HepG2 (cell line): ENCODE data around the gene MED20. TPM values are rescaled to one million over a fixed set of nuclear protein-coding genes. Genes with fewer than 3 reads are reported as not detected.

Experiments used
- ATAC-seq: fragments of 200-7000 bp; cut with Tn5 transposase; 3 replicates; pipeline ENCODE4 v1.9.1; 2020; ENCODE audit warnings: mild to moderate bottlenecking, moderate library complexity
- BruUV-seq: library from RNA; stranded (reverse); fragments of 400-500 nt; replicated peaks from 2 replicates; lab custom pipeline; 2021; lab: Mats Ljungman, UMichigan
- CTCF ChIA-PET: fragments of 300-600 bp; formaldehyde crosslinking; extraction: SDS; loops from one replicate; lab custom pipeline; 2021; ENCODE audit warnings: low total read pairs, inconsistent platforms, low intra/inter-chr PET ratio; lab: Yijun Ruan, JAX
- POLR2A ChIA-PET: fragments of 350-600 bp; sonication (Branson Sonifier 250); formaldehyde crosslinking; loops from one replicate; lab custom pipeline; 2020; ENCODE audit warnings: antibody characterized with exemption, inconsistent platforms; lab: Yijun Ruan, JAX
- DNase-seq: peaks from one replicate; pipeline ENCODE4 v3.0.0-alpha.2; 2015; ENCODE audit warnings: low spot score
- FAIRE-seq: peaks from 3 replicates; lab custom pipeline; 2011; peaks lifted over from hg19 to GRCh38; lab: Jason Lieb, UNC
- H2AFZ ChIP-seq: one replicate; pipeline ENCODE4 v1.6.1; 2011; ENCODE audit warnings: low read length, inconsistent platforms
- H3K27ac ChIP-seq: fragments of 300-600 bp; 3 replicates; pipeline ENCODE4 v1.8.0; 2011; ENCODE audit warnings: mixed run types, mild to moderate bottlenecking, mixed read lengths, low read length, inconsistent platforms; ENCODE audit not compliant: insufficient read depth; ENCODE audit errors: extremely low read length
- H3K27me3 ChIP-seq, 2 experiments: fragments of 200-600 bp in 1 of 2; 2 replicates in 1 of 2; 3 replicates in 1 of 2; pipeline versions ENCODE4 v1.6.0 to v1.8.0; 2011; ENCODE audit warnings: low read length in 2 of 2, mild to moderate bottlenecking in 2 of 2, moderate library complexity in 2 of 2, inconsistent platforms in 1 of 2; ENCODE audit not compliant: insufficient read depth in 2 of 2, control insufficient read depth in 1 of 2
- H3K36me3 ChIP-seq, 2 experiments: fragments of 200-600 bp in 1 of 2; replicated peaks in 1 of 2; 2 replicates in 1 of 2; 3 replicates in 1 of 2; pipeline versions ENCODE4 v1.5.1 to v1.8.0; 2011; ENCODE audit warnings: low read length in 2 of 2, inconsistent platforms in 1 of 2; ENCODE audit not compliant: insufficient read depth in 2 of 2, control insufficient read depth in 1 of 2
- H3K4me1 ChIP-seq: 2 replicates; pipeline ENCODE4 v1.5.1; 2012; ENCODE audit warnings: low read length, inconsistent platforms; ENCODE audit not compliant: insufficient read depth
- H3K4me2 ChIP-seq: 2 replicates; pipeline ENCODE4 v1.6.0; 2011; ENCODE audit warnings: low read depth, low read length, inconsistent platforms
- H3K4me3 ChIP-seq, 3 experiments: fragments of 200-600 bp in 1 of 3; sonication (generic), shearing (Covaris generic) in 1 of 3; replicated peaks in 1 of 3; 2 replicates each; pipeline ENCODE4 v1.5.1; 2011 to 2016; ENCODE audit warnings: low read length in 3 of 3, inconsistent platforms in 2 of 3, low read depth in 2 of 3, mild to moderate bottlenecking in 2 of 3, control low read depth in 1 of 3, mixed read lengths in 1 of 3; ENCODE audit not compliant: insufficient read depth in 1 of 3
- H3K79me2 ChIP-seq: one replicate; pipeline ENCODE4 v1.6.1; 2011; ENCODE audit warnings: low read length, inconsistent platforms; ENCODE audit not compliant: insufficient read depth
- H3K9ac ChIP-seq: 2 replicates; pipeline ENCODE4 v1.6.0; 2011; ENCODE audit warnings: mild to moderate bottlenecking, low read depth, low read length, inconsistent platforms; ENCODE audit not compliant: insufficient read depth
- H3K9me3 ChIP-seq: 2 replicates; pipeline ENCODE4 v1.5.1; 2012; ENCODE audit warnings: mild to moderate bottlenecking, low read length
- H4K20me1 ChIP-seq: 2 replicates; pipeline ENCODE4 v1.6.0; 2011; ENCODE audit warnings: inconsistent platforms, mild to moderate bottlenecking, low read length, moderate library complexity; ENCODE audit not compliant: insufficient read depth
- CEBPB ChIP-seq: IDR thresholded peaks from 2 replicates; pipeline ENCODE4 v1.6.1; 2011; ENCODE audit warnings: low read depth, low read length, improper control_type of control experiment, borderline replicate concordance
- FOXA1 ChIP-seq, 2 experiments: fragments of 450-650 bp in 1 of 2; sonication (generic) in 1 of 2; formaldehyde crosslinking in 1 of 2; IDR thresholded peaks; 2 replicates each; pipeline versions ENCODE4 v1.4.0 to v1.6.1; 2016 to 2020; ENCODE audit warnings: missing genetic modification reagents in 1 of 2
- FOXA3 ChIP-seq: IDR thresholded peaks from 2 replicates; pipeline ENCODE4 v1.6.1; 2016; ENCODE audit warnings: missing genetic modification reagents, missing compliant biosample characterization
- FOXK2 ChIP-seq: fragments of 450-650 bp; IDR thresholded peaks from 2 replicates; pipeline ENCODE4 v1.6.1; 2016
- FOXP1 ChIP-seq, 2 experiments: fragments of 450-650 bp in 1 of 2; IDR thresholded peaks; 2 replicates each; pipeline ENCODE4 v1.6.1; 2017 to 2018; ENCODE audit warnings: antibody characterized with exemption in 1 of 2
- ZBTB20 ChIP-seq: sonication (generic); formaldehyde crosslinking; IDR thresholded peaks from 2 replicates; pipeline ENCODE4 v1.8.1; 2023; ENCODE audit warnings: missing genetic modification reagents, low read depth, mild to moderate bottlenecking, borderline replicate concordance
- ZNF430 ChIP-seq: sonication (generic); formaldehyde crosslinking; IDR thresholded peaks from 2 replicates; pipeline ENCODE4 v1.9.0; 2021; ENCODE audit warnings: mild to moderate bottlenecking, missing genetic modification reagents
- WGBS: methylation state at CpG from one replicate; pipeline ENCODE4 v1.1.6; 2017; ENCODE audit warnings: low lambda C conversion rate; 5-methylcytosine and 5-hydroxymethylcytosine counted together
- in situ Hi-C: cut with HindIII; loops from 2 replicates; pipeline ENCODE4 v1.10.0; 2017; ENCODE audit warnings: low pct_unique_long_range_greater_than_20kb; ENCODE audit not compliant: extremely low pct_ligation_motif_present
- intact Hi-C: fragments of 100-400 bp; cut with micrococcal nuclease; formaldehyde crosslinking; loops from one replicate; pipeline ENCODE4 v1.10.0; 2022; ENCODE audit not compliant: unreplicated experiment
- polyA plus RNA-seq, 8 experiments: library from polyadenylated mRNA; depleted of rRNA in 3 of 8; stranded (reverse) in 7 of 8; unstranded in 1 of 8; fragments of >200 nt; fragmentation: Illumina TruSeq in 4 of 8; extraction: Trizol in 4 of 8; gene quantifications; 2 replicates each; pipeline versions ENCODE4 v1.2.1 to v1.2.3, GENCODE V29; 2011 to 2016; ENCODE audit warnings: low read depth in 4 of 8, missing spikeins in 1 of 8, mixed read lengths in 1 of 8; ENCODE audit not compliant: insufficient read depth in 1 of 8
- total RNA-seq, 5 experiments: library from RNA; depleted of rRNA; stranded (reverse); fragments of >200 nt; fragmentation: Illumina TruSeq; extraction: Trizol; gene quantifications; 2 replicates each; pipeline ENCODE4 v1.2.3, GENCODE V29; 2016; ENCODE audit warnings: low read depth in 1 of 5
- TF ChIP-seq, protein P1 (sequence below): sonication (generic); formaldehyde crosslinking; IDR thresholded peaks from 2 replicates; pipeline ENCODE4 v1.8.0; 2022; ENCODE audit warnings: missing genetic modification reagents, mild to moderate bottlenecking, borderline replicate concordance
- TF ChIP-seq, protein P2 (sequence below): sonication (generic); formaldehyde crosslinking; IDR thresholded peaks from 2 replicates; pipeline ENCODE4 v1.8.0; 2023; ENCODE audit warnings: mild to moderate bottlenecking, missing genetic modification reagents
- TF ChIP-seq, protein P3 (sequence below): IDR thresholded peaks from 2 replicates; pipeline ENCODE4 v1.6.1; 2012; ENCODE audit warnings: low read depth, low read length, improper control_type of control experiment
- TF ChIP-seq, protein P4 (sequence below): sonication (generic); formaldehyde crosslinking; conservative IDR thresholded peaks from 2 replicates; pipeline ENCODE4 v1.4.0; 2020; ENCODE audit warnings: mild to moderate bottlenecking, missing genetic modification reagents, moderate library complexity

MED20 gene
- total and polyA plus RNA-seq, 2 of the 13 experiments (the other 11 are each of a cell fraction or from before 2014, with no cell fraction given): 28.1 to 41.1 TPM

DNA sequence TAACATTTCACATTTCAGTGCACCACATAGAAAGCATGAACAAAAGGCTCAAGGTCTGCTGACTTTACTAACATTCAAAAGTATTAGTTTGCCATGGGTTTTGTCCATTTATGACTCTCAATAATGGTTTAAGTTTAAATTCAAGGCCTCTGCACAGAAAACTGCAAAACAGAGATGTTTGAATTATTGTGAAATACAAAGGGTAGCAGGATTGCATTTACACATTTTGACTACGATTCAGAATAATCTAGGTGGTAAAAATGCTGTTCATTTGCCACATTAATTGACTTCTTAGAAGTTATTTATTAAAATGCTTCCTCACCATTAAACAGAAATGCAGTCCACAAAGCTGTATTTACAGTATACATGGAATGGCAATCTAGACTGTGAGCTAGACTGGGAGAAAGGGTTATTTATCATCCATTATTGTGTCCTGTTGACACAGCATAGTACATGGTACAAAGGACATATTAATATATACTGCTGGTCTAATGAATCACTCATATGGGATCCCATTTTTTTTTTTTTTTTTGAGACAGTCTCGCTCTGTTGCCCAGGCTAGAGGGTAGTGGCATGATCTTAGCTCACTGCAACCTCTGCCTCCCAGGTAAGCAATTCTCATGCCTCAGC lies 43.8 kb downstream of the MED20 start:
- Histone ChIP-seq H3K4me2 (no peak overlapping the region), H2AFZ (no peak overlapping the region), H4K20me1 (no peaks in the 10 kb centered on the region), H3K36me3 (no peaks in the 10 kb centered on the region), H3K4me3 (no peak overlapping the region), H3K9ac (no peak overlapping the region), H3K79me2 (no peaks in the 10 kb centered on the region), H3K27me3 (no peaks in the 10 kb centered on the region), H3K27ac (peak overlapping the region; percentile 25), H3K9me3 (no peaks in the 10 kb centered on the region), H3K4me1 (peaks cover 29% of the 10 kb centered on the region)
- WGBS: 82% methylated on average over 2 of the region's 2 CpGs
- DNase-seq: peak; percentile 68
- TF ChIP-seq FOXP1 (IDR thresholded peaks at IDR 0.05) (0 out of 2 replicates have a peak, but pooled peaks have one; percentile 41), FOXP1 (CRISPR knock-in tag; IDR thresholded peaks at IDR 0.05) (peak; percentile 50; the same call in 1 of the 2 replicates), CEBPB (peak; percentile 66), FOXK2 (peak; percentile 52; the same call in 1 of the 2 replicates), FOXA3 (CRISPR knock-in tag) (0 out of 2 replicates have a peak, but pooled peaks have one; percentile 15), ZBTB20 (CRISPR knock-in tag) (peak; percentile 42; the same call in 1 of the 2 replicates), FOXA1 (IDR thresholded peaks at IDR 0.05) (peak; percentile 79), FOXA1 (CRISPR knock-in tag; IDR thresholded peaks at IDR 0.05) (peak; percentile 40; the same call in 1 of the 2 replicates), ZNF430 (CRISPR knock-in tag) (no peak)
- TF ChIP-seq, protein P1, sequence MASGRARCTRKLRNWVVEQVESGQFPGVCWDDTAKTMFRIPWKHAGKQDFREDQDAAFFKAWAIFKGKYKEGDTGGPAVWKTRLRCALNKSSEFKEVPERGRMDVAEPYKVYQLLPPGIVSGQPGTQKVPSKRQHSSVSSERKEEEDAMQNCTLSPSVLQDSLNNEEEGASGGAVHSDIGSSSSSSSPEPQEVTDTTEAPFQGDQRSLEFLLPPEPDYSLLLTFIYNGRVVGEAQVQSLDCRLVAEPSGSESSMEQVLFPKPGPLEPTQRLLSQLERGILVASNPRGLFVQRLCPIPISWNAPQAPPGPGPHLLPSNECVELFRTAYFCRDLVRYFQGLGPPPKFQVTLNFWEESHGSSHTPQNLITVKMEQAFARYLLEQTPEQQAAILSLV: no peak
- TF ChIP-seq, protein P2, sequence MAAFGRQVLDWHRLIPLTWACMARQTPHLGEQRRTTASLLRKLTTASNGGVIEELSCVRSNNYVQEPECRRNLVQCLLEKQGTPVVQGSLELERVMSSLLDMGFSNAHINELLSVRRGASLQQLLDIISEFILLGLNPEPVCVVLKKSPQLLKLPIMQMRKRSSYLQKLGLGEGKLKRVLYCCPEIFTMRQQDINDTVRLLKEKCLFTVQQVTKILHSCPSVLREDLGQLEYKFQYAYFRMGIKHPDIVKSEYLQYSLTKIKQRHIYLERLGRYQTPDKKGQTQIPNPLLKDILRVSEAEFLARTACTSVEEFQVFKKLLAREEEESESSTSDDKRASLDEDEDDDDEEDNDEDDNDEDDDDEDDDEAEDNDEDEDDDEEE (CRISPR knock-in tag): no peak
- TF ChIP-seq, protein P3, sequence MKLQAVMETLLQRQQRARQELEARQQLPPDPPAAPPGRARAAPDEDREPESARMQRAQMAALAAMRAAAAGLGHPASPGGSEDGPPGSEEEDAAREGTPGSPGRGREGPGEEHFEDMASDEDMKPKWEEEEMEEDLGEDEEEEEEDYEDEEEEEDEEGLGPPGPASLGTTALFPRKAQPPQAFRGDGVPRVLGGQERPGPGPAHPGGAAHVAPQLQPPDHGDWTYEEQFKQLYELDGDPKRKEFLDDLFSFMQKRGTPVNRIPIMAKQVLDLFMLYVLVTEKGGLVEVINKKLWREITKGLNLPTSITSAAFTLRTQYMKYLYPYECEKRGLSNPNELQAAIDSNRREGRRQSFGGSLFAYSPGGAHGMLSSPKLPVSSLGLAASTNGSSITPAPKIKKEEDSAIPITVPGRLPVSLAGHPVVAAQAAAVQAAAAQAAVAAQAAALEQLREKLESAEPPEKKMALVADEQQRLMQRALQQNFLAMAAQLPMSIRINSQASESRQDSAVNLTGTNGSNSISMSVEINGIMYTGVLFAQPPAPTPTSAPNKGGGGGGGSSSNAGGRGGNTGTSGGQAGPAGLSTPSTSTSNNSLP: peak; percentile 94
- TF ChIP-seq, protein P4, sequence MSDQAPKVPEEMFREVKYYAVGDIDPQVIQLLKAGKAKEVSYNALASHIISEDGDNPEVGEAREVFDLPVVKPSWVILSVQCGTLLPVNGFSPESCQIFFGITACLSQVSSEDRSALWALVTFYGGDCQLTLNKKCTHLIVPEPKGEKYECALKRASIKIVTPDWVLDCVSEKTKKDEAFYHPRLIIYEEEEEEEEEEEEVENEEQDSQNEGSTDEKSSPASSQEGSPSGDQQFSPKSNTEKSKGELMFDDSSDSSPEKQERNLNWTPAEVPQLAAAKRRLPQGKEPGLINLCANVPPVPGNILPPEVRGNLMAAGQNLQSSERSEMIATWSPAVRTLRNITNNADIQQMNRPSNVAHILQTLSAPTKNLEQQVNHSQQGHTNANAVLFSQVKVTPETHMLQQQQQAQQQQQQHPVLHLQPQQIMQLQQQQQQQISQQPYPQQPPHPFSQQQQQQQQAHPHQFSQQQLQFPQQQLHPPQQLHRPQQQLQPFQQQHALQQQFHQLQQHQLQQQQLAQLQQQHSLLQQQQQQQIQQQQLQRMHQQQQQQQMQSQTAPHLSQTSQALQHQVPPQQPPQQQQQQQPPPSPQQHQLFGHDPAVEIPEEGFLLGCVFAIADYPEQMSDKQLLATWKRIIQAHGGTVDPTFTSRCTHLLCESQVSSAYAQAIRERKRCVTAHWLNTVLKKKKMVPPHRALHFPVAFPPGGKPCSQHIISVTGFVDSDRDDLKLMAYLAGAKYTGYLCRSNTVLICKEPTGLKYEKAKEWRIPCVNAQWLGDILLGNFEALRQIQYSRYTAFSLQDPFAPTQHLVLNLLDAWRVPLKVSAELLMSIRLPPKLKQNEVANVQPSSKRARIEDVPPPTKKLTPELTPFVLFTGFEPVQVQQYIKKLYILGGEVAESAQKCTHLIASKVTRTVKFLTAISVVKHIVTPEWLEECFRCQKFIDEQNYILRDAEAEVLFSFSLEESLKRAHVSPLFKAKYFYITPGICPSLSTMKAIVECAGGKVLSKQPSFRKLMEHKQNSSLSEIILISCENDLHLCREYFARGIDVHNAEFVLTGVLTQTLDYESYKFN (CRISPR knock-in tag): 0 out of 2 replicates have a peak, but pooled peaks have one; percentile 24
- FAIRE-seq: no peak
- intact Hi-C loops: no loop called here
- in situ Hi-C loops: no loop called here
- POLR2A ChIA-PET: interaction anchor here (1.5 to 1.6 kb wide), 2 partner anchors 18 to 44 kb away, joined by 4 read pairs; partner anchors contain the start of genes BYSL, MED20 and USP49
- no TSS peak for BruUV-seq
- CTCF ChIA-PET: no interaction called here
- peak; percentile 96 for ATAC-seq
